Activated CD4-positive, alpha-beta memory T cell treated with anti-CD3 and anti-CD28 coated beads for 36 hours (primary cell): ENCODE measurements around the gene CCDC78. TPM values are rescaled to one million over a fixed set of nuclear protein-coding genes. Genes with fewer than 3 reads are reported as not detected.

Experiments
- CTCF ChIA-PET: fragments of 350-600 bp; sonication (Branson Sonifier 250); formaldehyde crosslinking; loops from one replicate; lab custom pipeline; 2021; ENCODE audit warnings: antibody characterized with exemption, inconsistent platforms; lab: Charles Lee
- POLR2A ChIA-PET: fragments of 350-600 bp; sonication (Branson Sonifier 250); formaldehyde crosslinking; loops from one replicate; lab custom pipeline; 2021; ENCODE audit warnings: antibody characterized with exemption; lab: Charles Lee
- DNase-seq: peaks from one replicate; pipeline ENCODE4 v3.0.0-alpha.2; 2020
- H3K27ac Mint-ChIP-seq: one replicate; pipeline ENCODE4 v1.8.0; 2021; ENCODE audit warnings: mixed read lengths
- H3K27me3 Mint-ChIP-seq: one replicate; pipeline ENCODE4 v1.8.0; 2021; ENCODE audit warnings: mixed read lengths
- H3K36me3 Mint-ChIP-seq: one replicate; pipeline ENCODE4 v1.8.0; 2021; ENCODE audit warnings: mixed read lengths
- H3K4me1 Mint-ChIP-seq: one replicate; pipeline ENCODE4 v1.8.0; 2021; ENCODE audit warnings: low read depth, mixed read lengths
- H3K4me3 Mint-ChIP-seq: one replicate; pipeline ENCODE4 v1.8.0; 2021; ENCODE audit warnings: mild to moderate bottlenecking, mixed read lengths
- H3K9me3 Mint-ChIP-seq: one replicate; pipeline ENCODE4 v1.8.0; 2021; ENCODE audit warnings: mixed read lengths
- intact Hi-C: fragments of 100-400 bp; cut with micrococcal nuclease; formaldehyde crosslinking; loops from one replicate; pipeline ENCODE4 v1.15.1; 2023
- total RNA-seq, 2 experiments: library from RNA; stranded (reverse); gene quantifications; one replicate each; pipeline ENCODE4 v1.2.3, GENCODE V29; 2021

The CCDC78 gene
- total RNA-seq, 2 experiments from 2014 or later, result 3.3 to 4.2 TPM

- ChIA-PET POLR2A (interaction anchor here (0.5 to 1.3 kb wide), 4 partner anchors 8 to 95 kb away, joined by 3 read pairs; partner anchors contain the start of genes RHBDL1 and RHOT2), CTCF (no interaction called here)
- intact Hi-C loops, result loop anchor here (2.0 to 5.0 kb wide), 2 partner anchors 47 to 97 kb away; partner anchors contain the start of gene METTL26
- Mint-ChIP-seq H3K9me3 (no peaks in the 10 kb centered on the region), H3K4me1 (peaks cover 37% of the 10 kb centered on the region), H3K27me3 (no peaks in the 10 kb centered on the region), H3K36me3 (peaks cover 21% of the 10 kb centered on the region), H3K27ac (peak within 1 kb of the TSS; percentile 74), H3K4me3 (peak within 1 kb of the TSS; percentile 82)
- DNase-seq, result peak; percentile 98
Observed at GRCh38 chr16:684071-684794, 42.0 kb downstream of the CCDC78 start, which contains the start of gene JMJD8. Gene JMJD8 (minus strand): TSS chr16:684334. CDS start chr16:684319, 15 bp downstream.

- Mint-ChIP-seq H3K9me3 (no peaks in the 10 kb centered on the region), H3K4me1 (peaks cover 33% of the 10 kb centered on the region), H3K36me3 (peaks cover 21% of the 10 kb centered on the region), H3K27me3 (no peaks in the 10 kb centered on the region), H3K4me3 (peak overlapping the region; percentile 82), H3K27ac (peak overlapping the region; percentile 64)
- CTCF ChIA-PET, result no interaction called here
- intact Hi-C loops, result loop anchor here (2.0 to 5.0 kb wide), 2 partner anchors 47 to 96 kb away; partner anchors contain the start of gene METTL26
- POLR2A ChIA-PET, result interaction anchor here (0.6 to 1.3 kb wide), 3 partner anchors 8 to 95 kb away, joined by 3 read pairs; partner anchors contain the start of genes RHBDL1 and RHOT2
- no peak for DNase-seq
Observed at GRCh38 chr16:683396-684070, 42.7 kb downstream of the CCDC78 start.

- intact Hi-C loops, result loop anchor here (5.0 kb wide), 1 partner anchor 95 kb away; no protein-coding TSS in a partner anchor
- ChIA-PET CTCF (interaction anchor here (0.6 kb wide), 1 partner anchor 42 kb away, joined by 3 read pairs; no protein-coding TSS in a partner anchor), POLR2A (no interaction called here)
- H3K4me3 Mint-ChIP-seq, result peak overlapping the region; percentile 82
- peaks cover 33% of the 10 kb centered on the region for H3K4me1 Mint-ChIP-seq
- H3K27me3 Mint-ChIP-seq, result no peaks in the 10 kb centered on the region
- peaks cover 21% of the 10 kb centered on the region for H3K36me3 Mint-ChIP-seq
- no peaks in the 10 kb centered on the region for H3K9me3 Mint-ChIP-seq
- no peak for DNase-seq
- peak overlapping the region; percentile 64 for H3K27ac Mint-ChIP-seq
Observed at GRCh38 chr16:682493-683395, 43.5 kb downstream of the CCDC78 start.

GRCh38 chr16:681746-682427, 44.4 kb downstream of the CCDC78 start:
- Mint-ChIP-seq H3K27me3 (no peaks in the 10 kb centered on the region), H3K9me3 (no peaks in the 10 kb centered on the region), H3K4me1 (peaks cover 35% of the 10 kb centered on the region), H3K27ac (peak overlapping the region; percentile 51), H3K4me3 (peak overlapping the region; percentile 82), H3K36me3 (peaks cover 19% of the 10 kb centered on the region)
- intact Hi-C loops, result loop anchor here (5.0 kb wide), 1 partner anchor 95 kb away; no protein-coding TSS in a partner anchor
- DNase-seq, result no peak
- ChIA-PET POLR2A (interaction anchor here (0.7 to 1.8 kb wide), 2 partner anchors 8 to 13 kb away, joined by 3 to 12 read pairs; partner anchors contain the start of gene WDR24), CTCF (interaction anchor here (0.6 to 1.6 kb wide), 4 partner anchors 30 to 102 kb away, joined by 3 to 4 read pairs (median 4); no protein-coding TSS in a partner anchor)

- Mint-ChIP-seq H3K4me1 (peaks cover 38% of the 10 kb centered on the region), H3K36me3 (peaks cover 19% of the 10 kb centered on the region), H3K27me3 (no peaks in the 10 kb centered on the region), H3K4me3 (peak overlapping the region; percentile 82), H3K9me3 (no peaks in the 10 kb centered on the region), H3K27ac (peak overlapping the region; percentile 51)
- DNase-seq, result peak; percentile 46
- intact Hi-C loops, result loop anchor here (5.0 kb wide), 1 partner anchor 94 kb away; no protein-coding TSS in a partner anchor
- CTCF ChIA-PET, result interaction anchor here (0.5 to 1.6 kb wide), 6 partner anchors 13 to 322 kb away, joined by 3 to 6 read pairs (median 4); partner anchors contain the start of gene RHOT2
- POLR2A ChIA-PET, result interaction anchor here (0.7 to 2.2 kb wide), 6 partner anchors 9 to 47 kb away, joined by 3 to 12 read pairs (median 4); partner anchors contain the start of gene WDR24
Observed at GRCh38 chr16:680967-681745, 45.1 kb downstream of the CCDC78 start.

- Mint-ChIP-seq H3K4me3 (peak overlapping the region; percentile 82), H3K9me3 (no peaks in the 10 kb centered on the region), H3K27ac (no peak overlapping the region), H3K4me1 (peaks cover 35% of the 10 kb centered on the region), H3K27me3 (no peaks in the 10 kb centered on the region), H3K36me3 (peaks cover 17% of the 10 kb centered on the region)
- intact Hi-C loops, result loop anchor here (5.0 kb wide), 1 partner anchor 93 kb away; no protein-coding TSS in a partner anchor
- ChIA-PET POLR2A (interaction anchor here (0.8 to 2.2 kb wide), 5 partner anchors 9 to 48 kb away, joined by 3 to 12 read pairs (median 5); partner anchors contain the start of gene WDR24), CTCF (interaction anchor here (0.5 to 1.6 kb wide), 6 partner anchors 13 to 323 kb away, joined by 3 to 6 read pairs (median 4); partner anchors contain the start of gene RHOT2)
- DNase-seq, result no peak
Observed at GRCh38 chr16:680625-680945, 45.7 kb downstream of the CCDC78 start.

- H3K36me3 Mint-ChIP-seq, result peaks cover 17% of the 10 kb centered on the region
- DNase-seq, result peak; percentile 94
- H3K4me3 Mint-ChIP-seq, result peak within 1 kb of the TSS; percentile 82
- peaks cover 39% of the 10 kb centered on the region for H3K4me1 Mint-ChIP-seq
- no peaks in the 10 kb centered on the region for H3K27me3 Mint-ChIP-seq
- ChIA-PET POLR2A (interaction anchor here (0.8 to 2.2 kb wide), 5 partner anchors 10 to 49 kb away, joined by 3 to 12 read pairs (median 5); partner anchors contain the start of gene WDR24), CTCF (interaction anchor here (0.5 to 1.6 kb wide), 5 partner anchors 12 to 323 kb away, joined by 3 to 6 read pairs (median 4); partner anchors contain the start of gene RHOT2)
- peak within 1 kb of the TSS; percentile 87 for H3K27ac Mint-ChIP-seq
- intact Hi-C loops, result loop anchor here (5.0 kb wide), 1 partner anchor 93 kb away; no protein-coding TSS in a partner anchor
- no peaks in the 10 kb centered on the region for H3K9me3 Mint-ChIP-seq
Observed at GRCh38 chr16:679814-680624, 46.2 kb downstream of the CCDC78 start, which contains the start of gene STUB1. Gene STUB1 (plus strand): TSS chr16:680410. CDS start chr16:680526, 116 bp downstream.

- Mint-ChIP-seq H3K9me3 (no peaks in the 10 kb centered on the region), H3K27ac (peak overlapping the region; percentile 57), H3K4me3 (peak overlapping the region; percentile 68), H3K4me1 (peaks cover 37% of the 10 kb centered on the region), H3K36me3 (peaks cover 16% of the 10 kb centered on the region), H3K27me3 (no peaks in the 10 kb centered on the region)
- POLR2A ChIA-PET, result interaction anchor here (1.7 to 2.2 kb wide), 2 partner anchors 16 to 31 kb away, joined by 5 to 8 read pairs; no protein-coding TSS in a partner anchor
- peak; percentile 65 for DNase-seq
- CTCF ChIA-PET, result interaction anchor here (1.1 kb wide), 1 partner anchor 37 kb away, joined by 3 read pairs; no protein-coding TSS in a partner anchor
- intact Hi-C loops, result no loop called here
Observed at GRCh38 chr16:678858-679813, 47.1 kb downstream of the CCDC78 start.
